GM21381 (cell line): ENCODE data around the gene DGCR6.
"Not testable (repeated sequence)": the region's sequence is repeated elsewhere in the genome, so short reads cannot be mapped to it uniquely, and the experiment has no call there.

ENCODE experiments used
- ATAC-seq: cut with Tn5 transposase; IDR thresholded peaks from one replicate; pipeline ENCODE4 v1.9.1; 2021; ENCODE audit warnings: mild to moderate bottlenecking, moderate library complexity; ENCODE audit not compliant: unreplicated experiment

Gene DGCR6

GRCh38 chr22:18905540-18906409 is at the start of gene DGCR6:
TSS of gene DGCR6 (plus strand) at chr22:18906320. CDS start at chr22:18906375, 55 bp downstream.
- ATAC-seq = peak; percentile 93

DNA sequence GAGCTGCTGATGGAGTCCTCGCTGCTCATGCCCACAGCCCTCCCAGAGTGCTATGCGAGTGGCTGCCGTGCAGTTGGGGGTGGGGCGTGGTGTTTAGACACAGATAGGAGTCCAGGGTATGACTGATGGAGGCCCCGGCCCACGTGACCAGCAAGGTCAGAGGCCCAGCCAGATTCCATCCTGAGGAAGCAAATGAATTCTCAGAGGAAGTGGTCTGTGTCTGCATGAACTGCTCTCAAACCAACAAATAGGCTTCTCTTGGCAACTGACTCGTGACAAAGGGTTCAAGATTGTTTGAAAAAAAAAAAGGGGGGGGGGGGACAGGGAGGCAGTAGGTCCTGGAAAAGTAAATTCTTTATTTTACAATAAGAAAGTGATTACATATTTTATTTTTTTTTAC is 46.8 kb upstream of the DGCR6 start:
- not testable (repeated sequence) for ATAC-seq

DNA sequence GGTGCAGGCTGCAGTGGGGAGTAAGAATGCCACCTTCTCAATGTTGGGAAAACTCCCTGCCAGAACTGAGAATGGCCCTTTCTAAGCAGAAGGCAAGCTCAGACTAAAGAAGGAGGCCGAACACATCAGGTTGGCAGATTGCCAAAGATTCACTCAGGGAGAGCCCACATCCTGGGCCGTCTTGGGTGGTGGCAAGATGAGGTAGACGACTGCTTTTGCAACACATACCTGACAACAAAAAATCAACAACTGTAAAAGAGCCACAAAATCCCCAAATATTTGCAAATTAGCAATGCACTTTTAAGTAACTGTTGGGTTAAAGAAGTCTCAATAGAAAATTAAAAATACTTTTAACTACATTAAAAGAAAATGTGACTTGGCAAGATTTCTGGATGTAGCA is 24.9 kb upstream of the DGCR6 start:
- not testable (repeated sequence) for ATAC-seq

GRCh38 chr22:18884465-18884864 is 21.7 kb upstream of the DGCR6 start:
- ATAC-seq = not testable (repeated sequence)

DNA sequence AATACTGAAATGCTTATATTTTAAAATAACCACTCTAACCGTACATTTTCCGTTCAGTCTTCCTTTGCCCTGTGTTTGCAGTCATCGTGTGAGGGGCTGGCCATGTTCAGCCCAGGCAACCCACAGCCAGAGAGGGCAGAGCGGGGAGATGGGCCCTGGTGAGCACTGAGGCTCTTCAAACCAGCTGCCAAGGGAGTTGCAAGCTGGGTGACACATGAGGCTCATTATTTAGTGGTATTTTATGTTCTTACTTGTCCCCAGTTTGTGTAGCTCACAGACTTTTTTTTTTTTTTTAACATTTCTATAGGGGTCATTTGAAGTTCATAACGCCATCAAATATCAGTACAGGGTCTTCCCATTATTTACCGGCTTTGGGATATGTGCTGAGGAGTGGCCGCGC is 18.0 kb upstream of the DGCR6 start:
- ATAC-seq = no peak

DNA sequence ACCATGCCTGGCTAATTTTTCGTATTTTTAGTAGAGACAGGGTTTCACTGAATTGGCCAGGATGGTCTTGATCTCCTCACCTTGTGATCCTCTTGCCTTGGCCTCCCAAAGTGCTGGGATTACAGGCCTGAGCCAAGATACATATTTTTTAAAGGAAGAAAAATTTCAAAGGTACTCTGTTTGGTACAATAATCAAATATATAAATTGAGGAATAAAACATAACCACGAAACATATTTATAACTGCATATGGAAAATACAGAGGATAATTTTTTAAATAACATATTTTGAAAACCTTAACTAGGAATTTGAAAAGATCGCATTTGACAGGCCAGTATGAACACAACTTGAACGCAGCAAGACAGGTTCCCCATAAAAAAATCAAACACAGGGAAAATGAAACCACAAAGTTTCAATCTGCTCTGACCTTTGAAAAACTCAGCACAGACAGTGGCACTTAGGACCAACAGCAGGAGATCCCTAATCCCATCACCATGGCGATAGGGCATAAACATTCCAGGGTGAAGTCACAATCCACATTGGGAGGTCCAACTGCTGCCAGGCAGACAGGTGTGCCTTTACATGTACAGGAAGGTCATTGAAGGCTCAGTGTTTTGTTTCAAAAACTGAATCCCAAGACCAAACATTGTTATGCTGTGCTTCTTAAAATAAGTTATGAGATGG is 15.5 kb upstream of the DGCR6 start:
- ATAC-seq = not testable (repeated sequence)

GRCh38 chr22:18893775-18894174 is 12.3 kb upstream of the DGCR6 start:
- not testable (repeated sequence) for ATAC-seq

DNA sequence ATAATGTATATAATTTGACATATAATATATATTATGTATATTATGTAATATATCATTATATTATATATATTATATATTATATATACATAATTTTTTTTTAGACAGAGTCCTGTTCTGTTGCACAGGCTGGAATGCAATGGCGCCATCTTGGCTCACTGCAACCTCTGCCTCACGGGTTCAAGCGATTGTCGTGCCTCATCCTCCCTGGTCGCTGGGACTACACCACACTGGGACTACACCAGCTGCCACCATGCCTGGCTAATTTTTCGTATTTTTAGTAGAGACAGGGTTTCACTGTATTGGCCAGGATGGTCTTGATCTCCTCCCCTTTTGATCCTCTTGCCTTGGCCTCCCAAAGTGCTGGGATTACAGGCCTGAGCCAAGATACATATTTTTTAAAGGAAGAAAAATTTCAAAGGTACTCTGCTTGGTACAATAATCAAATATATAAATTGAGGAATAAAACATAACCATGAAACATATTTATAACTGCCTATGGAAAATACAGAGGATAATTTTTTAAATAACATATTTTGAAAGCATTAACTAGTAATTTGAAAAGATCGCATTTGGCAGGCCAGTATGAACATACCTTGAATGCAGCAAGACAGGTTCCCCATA is 10.0 kb upstream of the DGCR6 start:
- not testable (repeated sequence) for ATAC-seq

DNA sequence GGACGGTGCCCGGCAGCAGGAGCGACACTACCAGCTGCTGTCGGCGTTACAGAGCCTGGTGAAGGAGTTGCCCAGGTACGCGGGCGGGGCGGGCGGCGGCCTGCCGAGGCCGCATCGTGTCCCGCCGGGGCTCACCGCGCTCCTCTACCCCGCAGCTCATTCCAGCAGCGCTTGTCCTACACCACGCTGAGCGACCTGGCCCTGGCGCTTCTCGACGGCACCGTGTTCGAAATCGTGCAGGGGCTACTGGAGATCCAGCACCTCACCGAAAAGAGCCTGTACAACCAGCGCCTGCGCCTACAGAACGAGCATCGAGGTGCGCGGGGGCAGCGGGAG is 258 bp downstream of the DGCR6 start:
- ATAC-seq = peak; percentile 35

DNA sequence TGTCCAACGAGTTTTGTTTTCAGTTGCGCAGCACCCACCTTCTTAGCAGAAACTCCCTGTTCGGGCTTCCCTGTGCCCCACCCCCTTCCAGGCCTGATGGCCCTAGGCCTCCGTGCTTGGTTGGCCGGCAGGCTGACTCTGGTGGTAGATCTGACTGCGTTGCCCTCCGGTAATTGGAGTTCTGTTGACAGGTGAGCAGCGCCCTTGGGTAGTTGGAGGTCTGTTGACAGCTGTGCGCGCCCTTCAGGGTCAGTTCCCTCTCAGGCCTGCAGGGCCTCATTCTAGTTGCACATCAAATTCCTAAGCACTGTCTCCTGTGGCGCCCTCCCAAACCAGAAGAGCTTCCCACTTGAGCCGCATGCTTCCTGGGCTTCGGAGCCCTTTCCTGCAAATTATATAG is 776 bp downstream of the DGCR6 start:
- ATAC-seq = no peak

GRCh38 chr22:18909556-18909955 is 3.4 kb downstream of the DGCR6 start:
- ATAC-seq = no peak

DNA sequence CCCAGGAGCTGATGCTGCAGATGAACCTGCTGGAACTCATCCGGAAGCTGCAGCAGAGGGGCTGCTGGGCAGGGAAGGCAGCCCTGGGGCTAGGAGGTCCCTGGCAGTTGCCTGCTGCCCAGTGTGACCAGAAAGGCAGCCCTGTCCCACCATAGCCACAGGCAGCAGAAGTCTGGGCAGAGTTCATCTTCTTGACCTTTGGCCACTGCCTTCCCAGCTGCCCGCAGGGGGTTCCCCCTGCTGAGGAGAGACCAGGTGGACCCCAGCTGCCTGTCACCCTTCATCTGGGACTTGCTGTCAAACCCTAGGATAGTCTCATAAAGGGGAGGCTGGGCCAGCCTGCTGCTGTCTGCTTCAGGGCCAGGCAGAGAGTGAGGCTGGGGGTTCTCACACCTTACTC is 5.4 kb downstream of the DGCR6 start:
- ATAC-seq = not testable (repeated sequence)

DNA sequence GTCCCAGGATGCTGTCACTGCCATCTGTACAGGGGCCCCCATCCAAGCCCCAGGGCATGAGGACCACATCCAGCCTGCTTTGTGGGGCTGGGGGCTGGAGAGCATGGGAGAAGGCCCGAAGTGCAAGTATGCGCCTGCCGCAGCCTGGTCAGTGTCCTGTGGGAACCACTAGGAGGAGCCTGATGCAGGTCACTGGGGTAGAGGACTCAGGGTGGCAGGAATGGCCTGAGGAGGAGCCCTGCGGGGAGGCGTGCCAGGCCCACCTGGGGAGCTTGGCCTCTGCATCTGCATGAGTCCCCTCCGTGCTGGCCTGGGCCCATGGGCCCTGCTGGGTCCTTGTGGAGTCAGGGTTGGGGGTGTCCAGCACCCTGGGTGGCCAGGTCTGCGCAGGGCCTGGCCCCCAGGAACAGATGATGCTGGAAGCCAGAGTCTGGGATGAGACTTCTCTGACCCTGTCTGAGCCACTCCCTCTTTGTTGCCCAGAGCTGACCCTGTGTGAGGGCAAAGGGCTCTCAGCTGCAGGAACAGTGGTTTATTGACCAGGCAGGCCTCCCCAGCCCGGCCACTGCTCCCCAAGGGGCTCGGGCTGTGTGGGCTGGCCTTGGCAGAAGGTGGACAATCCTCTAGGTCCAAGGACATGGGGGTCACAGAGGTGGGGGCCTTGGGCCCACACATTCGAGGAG is 6.3 kb downstream of the DGCR6 start:
- not testable (repeated sequence) for ATAC-seq

- not testable (repeated sequence) for ATAC-seq
These were observed 8.4 kb downstream of the DGCR6 start for GRCh38 chr22:18914558-18914957.

- not testable (repeated sequence) for ATAC-seq
These were observed 9.4 kb downstream of the DGCR6 start for GRCh38 chr22:18915550-18915949.

DNA sequence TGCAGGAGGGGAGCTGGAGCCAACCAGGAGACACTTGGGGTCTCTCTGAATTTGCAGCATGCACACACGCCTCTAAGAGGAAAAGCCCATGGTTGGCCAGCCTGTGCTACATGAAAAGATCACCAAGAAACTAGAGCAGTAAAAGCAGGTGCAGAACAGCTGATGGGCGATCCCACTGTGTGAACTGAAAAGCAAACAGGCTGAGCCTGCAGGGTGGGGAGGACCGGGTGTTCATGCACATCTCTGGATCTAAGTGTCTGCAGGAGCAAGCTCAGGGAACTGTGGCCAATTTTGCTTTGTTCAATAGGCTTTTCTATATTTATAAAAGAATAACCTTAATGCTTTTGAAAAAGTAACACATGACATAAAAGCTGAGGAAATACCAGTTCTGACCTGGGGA is 11.7 kb downstream of the DGCR6 start:
- not testable (repeated sequence) for ATAC-seq

GRCh38 chr22:18920257-18920902 is 14.3 kb downstream of the DGCR6 start:
- not testable (repeated sequence) for ATAC-seq

DNA sequence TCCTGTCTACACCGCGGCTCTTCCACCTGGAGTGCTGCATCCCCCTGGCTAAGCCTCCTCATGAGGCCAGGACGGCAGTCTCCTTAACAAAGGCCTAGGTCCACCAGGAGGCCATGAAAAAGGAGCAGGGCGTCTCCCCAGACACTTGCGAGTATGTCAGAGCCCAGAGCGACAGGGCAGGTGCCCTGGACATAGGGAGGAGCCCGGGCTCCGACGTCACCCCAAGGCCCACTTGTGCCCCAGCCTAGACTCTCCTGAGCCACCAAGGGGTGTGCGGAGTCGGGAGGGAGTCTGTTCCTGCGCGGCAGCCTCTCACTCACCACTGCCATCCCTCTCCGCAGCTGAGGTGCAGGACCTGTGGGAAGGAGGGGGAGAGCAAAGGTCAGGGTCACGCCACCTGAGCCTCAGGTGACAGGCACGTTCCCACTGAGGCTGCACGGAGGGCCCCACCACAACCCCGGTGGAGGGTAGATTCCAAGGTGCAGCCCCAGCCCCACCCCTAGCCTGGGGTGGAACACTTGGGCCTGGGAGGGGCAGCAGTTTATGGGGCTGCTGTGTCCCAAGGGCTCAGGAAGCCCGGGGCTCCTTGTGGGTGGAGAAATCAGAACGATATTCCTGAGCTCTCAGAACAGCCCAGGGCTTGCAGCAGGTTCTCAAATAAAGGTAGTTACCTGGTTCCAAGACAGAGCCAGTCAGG is 19.4 kb downstream of the DGCR6 start:
- no peak for ATAC-seq

GRCh38 chr22:18927020-18927419 is 20.9 kb downstream of the DGCR6 start:
- no peak for ATAC-seq

DNA sequence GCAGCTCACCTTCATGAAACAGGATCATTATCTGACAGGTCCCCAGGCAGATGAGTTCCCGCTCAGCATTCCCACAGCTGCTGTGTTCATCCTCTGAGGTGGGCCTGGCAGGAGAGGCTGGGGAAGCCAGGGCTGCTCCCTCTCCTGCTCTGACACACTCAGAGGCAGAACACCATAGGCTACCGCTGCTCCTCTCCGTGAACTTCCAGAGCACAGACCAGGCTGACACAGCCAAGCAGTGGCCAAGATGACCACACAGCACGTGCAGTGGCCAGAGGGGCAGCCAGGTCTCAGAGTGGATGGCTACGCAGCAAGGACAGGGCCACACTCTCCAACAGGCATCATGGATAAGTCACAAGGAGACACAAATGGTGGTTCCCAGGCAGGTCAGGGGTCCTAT is 21.5 kb downstream of the DGCR6 start:
- no peak for ATAC-seq
